Bronchial epithelial cell (primary cell): ENCODE data around the gene ALB. TPM values are rescaled to one million over a fixed set of nuclear protein-coding genes. Genes with fewer than 3 reads are reported as not detected.

Experiments used
- DNase-seq: peaks from one replicate; pipeline ENCODE4 v3.0.0-alpha.2; 2010; ENCODE audit warnings: low read depth
- FAIRE-seq: peaks from 2 replicates; lab custom pipeline; 2011; peaks lifted over from hg19 to GRCh38; lab: Jason Lieb, UNC
- H3K27me3 ChIP-seq: 2 replicates; pipeline ENCODE4 v1.5.1; 2011; ENCODE audit warnings: low read length; ENCODE audit not compliant: control insufficient read depth, insufficient read depth
- H3K36me3 ChIP-seq: 2 replicates; pipeline ENCODE4 v1.5.1; 2011; ENCODE audit warnings: low read length; ENCODE audit not compliant: control insufficient read depth, insufficient read depth
- H3K4me3 ChIP-seq: 2 replicates; pipeline ENCODE4 v1.5.1; 2011; ENCODE audit warnings: mild to moderate bottlenecking, low read depth, low read length, control low read depth
- total RNA-seq: library from RNA; depleted of rRNA; stranded (reverse); fragments of >200 nt; gene quantifications from 2 replicates; pipeline ENCODE4 v1.2.1, GENCODE V29; 2014
- TF ChIP-seq, protein P1 (sequence below): IDR thresholded peaks from 2 replicates; pipeline ENCODE4 v1.5.1; 2011; ENCODE audit warnings: mild to moderate bottlenecking, moderate library complexity, low read length, control low read depth, inconsistent platforms; ENCODE audit not compliant: insufficient read depth, severe bottlenecking

The ALB gene
- total RNA-seq, 1 donor from 2014 or later = not detected

GRCh38 chr4:73468170-73468569, 64.1 kb downstream of the ALB start:
- Histone ChIP-seq H3K36me3 (no peaks in the 10 kb centered on the region), H3K27me3 (no peaks in the 10 kb centered on the region), H3K4me3 (no peak overlapping the region)
- no peak for FAIRE-seq
- no peak for DNase-seq
- TF ChIP-seq, protein P1, sequence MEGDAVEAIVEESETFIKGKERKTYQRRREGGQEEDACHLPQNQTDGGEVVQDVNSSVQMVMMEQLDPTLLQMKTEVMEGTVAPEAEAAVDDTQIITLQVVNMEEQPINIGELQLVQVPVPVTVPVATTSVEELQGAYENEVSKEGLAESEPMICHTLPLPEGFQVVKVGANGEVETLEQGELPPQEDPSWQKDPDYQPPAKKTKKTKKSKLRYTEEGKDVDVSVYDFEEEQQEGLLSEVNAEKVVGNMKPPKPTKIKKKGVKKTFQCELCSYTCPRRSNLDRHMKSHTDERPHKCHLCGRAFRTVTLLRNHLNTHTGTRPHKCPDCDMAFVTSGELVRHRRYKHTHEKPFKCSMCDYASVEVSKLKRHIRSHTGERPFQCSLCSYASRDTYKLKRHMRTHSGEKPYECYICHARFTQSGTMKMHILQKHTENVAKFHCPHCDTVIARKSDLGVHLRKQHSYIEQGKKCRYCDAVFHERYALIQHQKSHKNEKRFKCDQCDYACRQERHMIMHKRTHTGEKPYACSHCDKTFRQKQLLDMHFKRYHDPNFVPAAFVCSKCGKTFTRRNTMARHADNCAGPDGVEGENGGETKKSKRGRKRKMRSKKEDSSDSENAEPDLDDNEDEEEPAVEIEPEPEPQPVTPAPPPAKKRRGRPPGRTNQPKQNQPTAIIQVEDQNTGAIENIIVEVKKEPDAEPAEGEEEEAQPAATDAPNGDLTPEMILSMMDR = no peak

- DNase-seq (no peak), FAIRE-seq (no peak)
- H3K4me3 ChIP-seq = no peak overlapping the region
- no peaks in the 10 kb centered on the region for H3K27me3 ChIP-seq
- TF ChIP-seq, protein P1 = no peak
- no peaks in the 10 kb centered on the region for H3K36me3 ChIP-seq
Measured at GRCh38 chr4:73470728-73471127, 66.6 kb downstream of the ALB start.

Other genes with a start within 250 kb of the ALB start
- gene ANKRD17, start 145.5 kb upstream of the ALB start, total RNA-seq = 41.9 and 45.6 TPM in 2 replicates
- gene AFP, start 31.9 kb downstream of the ALB start, total RNA-seq = not detected in 2 replicates
- not detected in 2 replicates for gene AFM, start 77.5 kb downstream of the ALB start, total RNA-seq
- 7.4 and 14.8 TPM in 2 replicates for gene RASSF6, start 216.1 kb downstream of the ALB start, total RNA-seq